ENCODE data around the gene UBR3. TPM values are rescaled to one million over a fixed set of nuclear protein-coding genes. Genes with fewer than 3 reads are reported as not detected.
"Not testable (repeated sequence)": the region's sequence is repeated elsewhere in the genome, so short reads cannot be mapped to it uniquely, and the experiment has no call there.

Gene UBR3
- total and polyA plus RNA-seq, 4 donors = 9.5 to 137 (median 25.7) TPM

GRCh38 chr2:169928463-169928864, 101.2 kb downstream of the UBR3 start:
- H3K27ac ChIP-seq (ENCODE audit: low read depth in 1 of 2, low read length in 1 of 2) = no peak overlapping the region
- 68 to 70% methylated on average over 1 of the region's 1 CpG for WGBS, 2 donors
- ATAC-seq (ENCODE audit: insufficient read depth, low FRiP score) = no peak
- H3K9me3 ChIP-seq (ENCODE audit: control insufficient read depth in 4 of 4, insufficient read depth in 3 of 4, low read length in 3 of 4) = no peaks in the 10 kb centered on the region
- peak; percentile 20 for TF ChIP-seq CTCF (IDR thresholded peaks at IDR 0.05; ENCODE audit: control extremely low read depth, extremely low read depth)
- no peak overlapping the region for H3K4me3 ChIP-seq
- DNase-seq = peak in 2 of 3 donors; percentile 60 to 62
- H3K4me1 ChIP-seq (ENCODE audit: control insufficient read depth in 5 of 5, insufficient read depth in 5 of 5, low read length in 5 of 5) = no peaks in the 10 kb centered on the region
- H3K36me3 ChIP-seq (ENCODE audit: control insufficient read depth in 4 of 4, insufficient read depth in 4 of 4, low read length in 4 of 4) = peaks cover 4 to 15% (median 5%) of the 10 kb centered on the region in 4 donors
- no peak overlapping the region for H3K9ac ChIP-seq (ENCODE audit: insufficient read depth in 1 of 2, low read length in 2 of 2)
- H3K27me3 ChIP-seq (ENCODE audit: control insufficient read depth in 3 of 3, insufficient read depth in 3 of 3, low read length in 2 of 3) = no peaks in the 10 kb centered on the region

GRCh38 chr2:169933124-169933711, 106.0 kb downstream of the UBR3 start:
- H3K9ac ChIP-seq (ENCODE audit: insufficient read depth in 1 of 2, low read length in 2 of 2) = no peak overlapping the region
- DNase-seq (peak in 2 of 3 donors; percentile 44 to 45), ATAC-seq (ENCODE audit: insufficient read depth, low FRiP score) (peak; percentile 58)
- H3K27me3 ChIP-seq (ENCODE audit: control insufficient read depth in 3 of 3, insufficient read depth in 3 of 3, low read length in 2 of 3) = no peaks in the 10 kb centered on the region
- no peaks in the 10 kb centered on the region for H3K9me3 ChIP-seq (ENCODE audit: control insufficient read depth in 4 of 4, insufficient read depth in 3 of 4, low read length in 3 of 4)
- H3K4me3 ChIP-seq = no peak overlapping the region
- TF ChIP-seq CTCF (IDR thresholded peaks at IDR 0.05; ENCODE audit: control extremely low read depth, extremely low read depth) = peak; percentile 15
- H3K4me1 ChIP-seq (ENCODE audit: control insufficient read depth in 5 of 5, insufficient read depth in 5 of 5, low read length in 5 of 5) = no peaks in the 10 kb centered on the region
- no peak overlapping the region for H3K27ac ChIP-seq (ENCODE audit: low read depth in 1 of 2, low read length in 1 of 2)
- 59 to 60% methylated on average over 2 of the region's 2 CpGs for WGBS, 2 donors
- peaks cover 3 to 4% (median 3%) of the 10 kb centered on the region in 4 donors for H3K36me3 ChIP-seq (ENCODE audit: control insufficient read depth in 4 of 4, insufficient read depth in 4 of 4, low read length in 4 of 4)

GRCh38 chr2:169936652-169937051, 109.4 kb downstream of the UBR3 start:
- not testable (repeated sequence) for H3K4me3 ChIP-seq; H3K9me3 ChIP-seq (ENCODE audit: control insufficient read depth in 4 of 4, insufficient read depth in 3 of 4, low read length in 3 of 4); H3K27me3 ChIP-seq (ENCODE audit: control insufficient read depth in 3 of 3, insufficient read depth in 3 of 3, low read length in 2 of 3); ATAC-seq (ENCODE audit: insufficient read depth, low FRiP score); DNase-seq; H3K9ac ChIP-seq (ENCODE audit: insufficient read depth in 1 of 2, low read length in 2 of 2); H3K36me3 ChIP-seq (ENCODE audit: control insufficient read depth in 4 of 4, insufficient read depth in 4 of 4, low read length in 4 of 4); H3K4me1 ChIP-seq (ENCODE audit: control insufficient read depth in 5 of 5, insufficient read depth in 5 of 5, low read length in 5 of 5); H3K27ac ChIP-seq (ENCODE audit: low read depth in 1 of 2, low read length in 1 of 2)
- WGBS, 2 donors = 98 to 100% methylated on average over 5 of the region's 5 CpGs

- 96 to 100% methylated on average over 1 of the region's 1 CpG for WGBS, 2 donors
- H3K27me3 ChIP-seq (ENCODE audit: control insufficient read depth in 3 of 3, insufficient read depth in 3 of 3, low read length in 2 of 3) = no peaks in the 10 kb centered on the region
- no peak overlapping the region for H3K4me3 ChIP-seq
- H3K9ac ChIP-seq (ENCODE audit: insufficient read depth in 1 of 2, low read length in 2 of 2) = no peak overlapping the region
- no peak for TF ChIP-seq CTCF (IDR thresholded peaks at IDR 0.05; ENCODE audit: control extremely low read depth, extremely low read depth)
- H3K4me1 ChIP-seq (ENCODE audit: control insufficient read depth in 5 of 5, insufficient read depth in 5 of 5, low read length in 5 of 5) = peaks cover 0 to 11% (median 0%) of the 10 kb centered on the region in 5 donors
- H3K9me3 ChIP-seq (ENCODE audit: control insufficient read depth in 4 of 4, insufficient read depth in 3 of 4, low read length in 3 of 4) = no peaks in the 10 kb centered on the region
- ATAC-seq (ENCODE audit: insufficient read depth, low FRiP score) (no peak), DNase-seq (no peak)
- no peak overlapping the region for H3K27ac ChIP-seq (ENCODE audit: low read depth in 1 of 2, low read length in 1 of 2)
- peaks cover 4 to 18% (median 6%) of the 10 kb centered on the region in 4 donors for H3K36me3 ChIP-seq (ENCODE audit: control insufficient read depth in 4 of 4, insufficient read depth in 4 of 4, low read length in 4 of 4)
Observed at GRCh38 chr2:169945515-169945914, 118.3 kb downstream of the UBR3 start.

All from lung (tissue), 12 donors.